Activated CD8-positive, alpha-beta T cell treated with anti-CD3 and anti-CD28 coated beads for 36 hours (primary cell): ENCODE data around the gene RPS6KA2. TPM values are rescaled to one million over a fixed set of nuclear protein-coding genes. Genes with fewer than 3 reads are reported as not detected.

ENCODE experiments used
- ATAC-seq: fragments of 200-7000 bp; cut with Tn5 transposase; one replicate; pipeline ENCODE4 v1.10.0; 2021; ENCODE audit warnings: mild to moderate bottlenecking, moderate library complexity
- CTCF ChIA-PET: fragments of 350-600 bp; sonication (Branson Sonifier 250); formaldehyde crosslinking; loops from one replicate; lab custom pipeline; 2021; ENCODE audit warnings: antibody characterized with exemption; lab: Charles Lee
- POLR2A ChIA-PET: fragments of 350-600 bp; sonication (Branson Sonifier 250); formaldehyde crosslinking; loops from one replicate; lab custom pipeline; 2021; ENCODE audit warnings: antibody characterized with exemption; lab: Charles Lee
- DNase-seq: peaks from one replicate; pipeline ENCODE4 v3.0.0-alpha.2; 2020
- H3K27ac Mint-ChIP-seq: one replicate; pipeline ENCODE4 v1.8.0; 2021; ENCODE audit warnings: mild to moderate bottlenecking, mixed read lengths
- H3K27me3 Mint-ChIP-seq: one replicate; pipeline ENCODE4 v1.8.0; 2021; ENCODE audit warnings: mixed read lengths
- H3K36me3 Mint-ChIP-seq: one replicate; pipeline ENCODE4 v1.8.0; 2021; ENCODE audit warnings: low read depth, mixed read lengths
- H3K4me1 Mint-ChIP-seq: one replicate; pipeline ENCODE4 v1.8.0; 2021; ENCODE audit warnings: low read depth, mixed read lengths
- H3K4me3 Mint-ChIP-seq: one replicate; pipeline ENCODE4 v1.8.0; 2021; ENCODE audit warnings: mild to moderate bottlenecking, moderate library complexity, mixed read lengths
- H3K9me3 Mint-ChIP-seq: one replicate; pipeline ENCODE4 v1.8.0; 2021; ENCODE audit warnings: mixed read lengths
- CTCF ChIP-seq: fragments of 200-600 bp; IDR thresholded peaks from one replicate; pipeline ENCODE4 v1.8.0; 2022; ENCODE audit warnings: antibody characterized with exemption, mild to moderate bottlenecking
- intact Hi-C: fragments of 100-400 bp; cut with micrococcal nuclease; formaldehyde crosslinking; loops from one replicate; pipeline ENCODE4 v1.10.0; 2022
- total RNA-seq, 2 experiments: library from RNA; stranded (reverse); gene quantifications; one replicate each; pipeline ENCODE4 v1.2.3, GENCODE V29; 2021

The RPS6KA2 gene
- total RNA-seq, 2 experiments from 2014 or later: 5.8 TPM

DNA sequence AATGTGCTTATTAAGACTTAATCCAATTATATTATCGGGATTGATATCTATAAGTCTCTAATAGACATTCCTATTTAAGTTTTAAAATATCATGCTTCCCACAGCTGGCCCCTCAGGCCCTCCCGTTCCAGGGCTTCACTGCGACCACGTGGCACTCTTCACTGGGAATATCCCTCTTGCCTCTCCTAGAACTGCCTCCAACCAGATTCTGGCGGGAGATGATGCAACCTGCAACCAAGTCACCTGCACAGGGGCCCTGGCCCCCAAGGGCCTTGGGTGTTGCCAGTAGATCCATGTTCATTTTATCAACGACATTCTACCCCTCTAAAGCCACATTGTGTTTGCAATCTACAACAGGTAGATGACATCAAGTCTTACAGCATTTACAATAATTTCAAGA, 22.1 kb downstream of the RPS6KA2 start:
- no peaks in the 10 kb centered on the region for H3K27me3 Mint-ChIP-seq
- CTCF ChIA-PET: no interaction called here
- no peaks in the 10 kb centered on the region for H3K9me3 Mint-ChIP-seq
- intact Hi-C loops: no loop called here
- no peak overlapping the region for H3K4me3 Mint-ChIP-seq
- no peaks in the 10 kb centered on the region for H3K4me1 Mint-ChIP-seq
- no peak overlapping the region for H3K27ac Mint-ChIP-seq
- TF ChIP-seq CTCF: no peak
- H3K36me3 Mint-ChIP-seq: no peaks in the 10 kb centered on the region
- DNase-seq (no peak), ATAC-seq (no peak)
- POLR2A ChIA-PET: no interaction called here

DNA sequence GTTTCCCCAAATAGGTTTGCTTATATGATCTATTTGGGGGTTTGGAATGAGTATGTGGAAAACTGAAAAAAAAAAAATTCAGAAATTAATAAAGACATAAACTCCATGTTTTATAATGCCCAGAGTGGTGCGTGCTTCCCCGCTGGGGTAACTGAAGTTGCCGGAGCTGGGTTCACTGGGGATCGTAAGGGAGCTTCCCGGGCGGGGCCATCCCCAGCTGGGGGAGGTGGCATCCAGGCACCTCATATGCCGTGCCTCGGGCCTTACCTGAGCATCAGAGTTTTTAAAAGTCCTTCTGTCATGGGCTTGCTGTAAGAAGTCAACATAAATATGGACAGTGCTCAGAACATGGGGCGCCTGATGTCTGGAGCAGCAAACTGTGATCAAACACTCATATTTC, 22.7 kb downstream of the RPS6KA2 start:
- ATAC-seq: no peak
- Mint-ChIP-seq H3K36me3 (no peaks in the 10 kb centered on the region), H3K27ac (no peak overlapping the region), H3K4me3 (no peak overlapping the region), H3K27me3 (no peaks in the 10 kb centered on the region), H3K4me1 (no peaks in the 10 kb centered on the region), H3K9me3 (no peaks in the 10 kb centered on the region)
- ChIA-PET POLR2A (no interaction called here), CTCF (no interaction called here)
- intact Hi-C loops: no loop called here
- no peak for DNase-seq
- TF ChIP-seq CTCF: no peak

DNA sequence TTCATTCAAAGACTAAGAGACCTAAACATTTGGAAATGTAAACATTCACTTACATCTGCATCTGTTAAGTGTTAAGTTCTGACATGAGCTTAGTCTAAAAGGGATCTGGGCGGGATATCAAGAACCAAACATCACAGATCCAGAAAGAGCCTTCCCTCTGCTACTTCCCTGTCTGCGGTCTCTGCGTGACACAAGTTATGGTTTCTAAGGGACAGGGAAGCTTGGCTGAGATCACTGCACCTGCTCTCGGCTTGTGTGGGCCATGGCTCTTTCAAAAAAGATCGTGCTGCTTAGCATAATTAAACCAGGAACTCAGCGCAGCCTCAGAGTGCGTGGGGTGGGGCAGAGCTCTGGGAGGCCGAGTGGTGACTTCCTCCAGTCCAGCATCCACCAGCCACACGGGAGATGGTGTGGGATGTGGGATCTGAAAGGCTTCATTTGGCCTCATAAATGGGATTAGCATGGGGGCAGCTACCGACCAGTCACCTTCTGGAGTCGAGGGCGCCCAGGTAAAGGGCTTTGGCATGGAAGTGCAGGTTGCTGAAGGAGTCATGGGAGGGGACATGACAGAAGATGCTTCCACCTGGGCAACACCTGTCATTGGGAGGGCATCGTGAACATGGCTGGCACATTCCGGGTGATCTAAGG, 23.9 kb downstream of the RPS6KA2 start:
- POLR2A ChIA-PET: no interaction called here
- no peak for DNase-seq
- CTCF ChIA-PET: no interaction called here
- Mint-ChIP-seq H3K27me3 (no peaks in the 10 kb centered on the region), H3K27ac (no peak overlapping the region), H3K9me3 (no peaks in the 10 kb centered on the region), H3K36me3 (no peaks in the 10 kb centered on the region), H3K4me3 (no peak overlapping the region), H3K4me1 (no peaks in the 10 kb centered on the region)
- TF ChIP-seq CTCF: no peak
- ATAC-seq: no peak
- intact Hi-C loops: no loop called here

GRCh38 chr6:166601956-166602355, 25.1 kb downstream of the RPS6KA2 start:
- intact Hi-C loops: no loop called here
- ChIA-PET CTCF (no interaction called here), POLR2A (no interaction called here)
- ATAC-seq (no peak), DNase-seq (no peak)
- Mint-ChIP-seq H3K27me3 (no peaks in the 10 kb centered on the region), H3K4me1 (no peaks in the 10 kb centered on the region), H3K4me3 (no peak overlapping the region), H3K36me3 (no peaks in the 10 kb centered on the region), H3K27ac (no peak overlapping the region), H3K9me3 (no peaks in the 10 kb centered on the region)
- no peak for TF ChIP-seq CTCF

DNA sequence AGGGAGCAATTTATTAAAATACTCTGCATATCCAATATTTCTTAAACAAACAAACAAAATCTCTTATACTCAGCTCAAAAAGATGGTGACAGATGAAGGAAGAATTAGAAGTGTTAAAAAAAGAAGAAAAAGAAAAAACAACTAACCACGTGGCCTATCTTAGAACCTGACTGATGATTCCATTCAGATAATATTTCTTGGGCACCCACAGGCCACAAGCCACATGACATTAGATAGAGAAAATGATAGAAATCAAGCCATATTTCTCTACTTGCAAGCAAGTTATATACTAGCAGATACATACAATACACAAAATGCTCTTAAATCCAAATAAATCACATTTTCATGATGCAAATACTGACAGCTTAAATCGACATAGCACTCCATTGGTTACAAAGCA, 26.1 kb downstream of the RPS6KA2 start:
- ATAC-seq: no peak
- intact Hi-C loops: no loop called here

More for the DNA sequence above, 26.1 kb downstream of the RPS6KA2 start:
- Mint-ChIP-seq H3K9me3 (no peaks in the 10 kb centered on the region), H3K27ac (no peak overlapping the region), H3K36me3 (no peaks in the 10 kb centered on the region), H3K4me3 (no peak overlapping the region), H3K27me3 (no peaks in the 10 kb centered on the region), H3K4me1 (no peaks in the 10 kb centered on the region)
- DNase-seq: no peak
- CTCF ChIA-PET: interaction anchor here (1.0 kb wide), 1 partner anchor 174 kb away, joined by 3 read pairs; no protein-coding TSS in a partner anchor
- POLR2A ChIA-PET: no interaction called here
- no peak for TF ChIP-seq CTCF
